22Rv1 (cell line): ENCODE data around the gene CDH12.

Source experiments
- ZFX ChIP-seq: fragments of 450-650 bp; IDR thresholded peaks from 2 replicates; pipeline ENCODE4 v1.6.1; 2017; ENCODE audit warnings: antibody characterized with exemption, borderline replicate concordance
- TF ChIP-seq, protein P1 (sequence below): fragments of 450-650 bp; IDR thresholded peaks from 2 replicates; pipeline ENCODE4 v1.5.1; 2017; ENCODE audit warnings: mild to moderate bottlenecking

DNA sequence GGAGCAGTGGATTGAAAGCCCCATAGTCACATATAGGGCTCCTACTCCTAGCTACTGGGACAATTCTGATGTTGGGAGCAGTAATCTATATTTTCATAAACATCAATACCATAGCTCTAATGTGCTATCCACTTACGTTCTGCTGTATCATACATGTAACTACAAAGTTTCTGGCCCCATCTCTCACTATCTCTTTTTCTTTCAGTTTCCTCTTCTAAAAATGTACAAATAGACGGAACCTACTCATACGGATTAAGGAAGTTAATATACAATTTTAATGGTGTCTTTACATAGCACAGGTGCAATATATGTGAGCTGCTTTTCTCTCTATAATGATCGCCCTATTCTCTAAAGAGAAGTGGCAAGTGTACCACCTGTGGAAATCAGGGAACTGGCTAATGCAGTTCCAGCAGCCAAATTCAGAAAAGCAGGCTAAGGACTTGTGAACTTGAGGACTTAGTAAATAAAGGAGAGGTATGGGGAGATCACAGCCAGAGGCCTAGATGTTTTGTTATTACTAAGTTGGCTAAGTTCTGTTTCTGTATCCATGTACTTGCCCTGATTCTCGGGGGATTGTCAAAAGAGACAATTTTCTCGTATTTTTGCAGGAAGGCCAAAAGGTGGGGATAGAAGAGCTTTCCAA is 1021.9 kb downstream of the CDH12 start:
- TF ChIP-seq, protein P1, sequence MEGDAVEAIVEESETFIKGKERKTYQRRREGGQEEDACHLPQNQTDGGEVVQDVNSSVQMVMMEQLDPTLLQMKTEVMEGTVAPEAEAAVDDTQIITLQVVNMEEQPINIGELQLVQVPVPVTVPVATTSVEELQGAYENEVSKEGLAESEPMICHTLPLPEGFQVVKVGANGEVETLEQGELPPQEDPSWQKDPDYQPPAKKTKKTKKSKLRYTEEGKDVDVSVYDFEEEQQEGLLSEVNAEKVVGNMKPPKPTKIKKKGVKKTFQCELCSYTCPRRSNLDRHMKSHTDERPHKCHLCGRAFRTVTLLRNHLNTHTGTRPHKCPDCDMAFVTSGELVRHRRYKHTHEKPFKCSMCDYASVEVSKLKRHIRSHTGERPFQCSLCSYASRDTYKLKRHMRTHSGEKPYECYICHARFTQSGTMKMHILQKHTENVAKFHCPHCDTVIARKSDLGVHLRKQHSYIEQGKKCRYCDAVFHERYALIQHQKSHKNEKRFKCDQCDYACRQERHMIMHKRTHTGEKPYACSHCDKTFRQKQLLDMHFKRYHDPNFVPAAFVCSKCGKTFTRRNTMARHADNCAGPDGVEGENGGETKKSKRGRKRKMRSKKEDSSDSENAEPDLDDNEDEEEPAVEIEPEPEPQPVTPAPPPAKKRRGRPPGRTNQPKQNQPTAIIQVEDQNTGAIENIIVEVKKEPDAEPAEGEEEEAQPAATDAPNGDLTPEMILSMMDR = no peak
- TF ChIP-seq ZFX = no peak
